ENCODE data around the gene GLP1R.
"Not testable (repeated sequence)": the region's sequence is repeated elsewhere in the genome, so short reads cannot be mapped to it uniquely, and the experiment has no call there.

GLP1R gene

DNA sequence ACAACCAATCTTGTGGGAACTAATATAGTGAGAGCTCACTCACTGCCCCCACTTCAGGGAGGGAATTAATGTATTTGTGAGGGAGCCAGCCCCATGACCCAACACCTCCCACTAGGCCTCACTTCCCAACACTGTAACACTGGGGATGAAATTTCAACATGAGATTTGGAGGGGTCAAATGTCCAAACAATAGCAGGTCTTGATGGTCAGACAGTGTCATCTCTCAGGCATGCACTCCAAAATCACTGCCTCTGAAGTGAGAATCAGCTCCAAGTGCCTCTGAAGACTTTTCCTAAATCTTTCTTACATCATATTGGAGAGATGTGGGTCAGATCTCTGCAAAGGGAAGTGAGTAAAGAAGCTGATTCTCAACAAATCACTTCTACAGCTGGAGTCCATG is 80.3 kb downstream of the GLP1R start:
- DNase-seq (ENCODE audit: low spot score): no peak

DNA sequence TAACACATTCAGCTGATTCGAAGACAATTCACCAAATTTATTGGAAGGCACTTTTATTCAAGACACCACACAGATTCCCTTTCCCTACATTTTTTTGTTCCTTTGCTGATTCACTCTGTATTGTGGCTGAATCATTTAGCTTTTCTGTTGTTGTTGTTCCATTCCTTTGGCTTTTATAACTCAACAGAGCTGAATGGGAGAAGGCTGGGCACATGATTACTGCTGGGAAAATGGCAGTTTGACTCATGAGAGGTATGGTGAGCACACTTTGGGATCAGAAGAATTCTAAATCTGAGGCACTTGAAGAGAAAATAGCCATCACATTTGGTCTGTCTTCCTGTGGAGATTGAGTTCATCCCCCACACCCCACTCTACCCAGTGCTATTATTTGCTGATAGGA is 82.1 kb downstream of the GLP1R start:
- DNase-seq (ENCODE audit: low spot score): no peak

DNA sequence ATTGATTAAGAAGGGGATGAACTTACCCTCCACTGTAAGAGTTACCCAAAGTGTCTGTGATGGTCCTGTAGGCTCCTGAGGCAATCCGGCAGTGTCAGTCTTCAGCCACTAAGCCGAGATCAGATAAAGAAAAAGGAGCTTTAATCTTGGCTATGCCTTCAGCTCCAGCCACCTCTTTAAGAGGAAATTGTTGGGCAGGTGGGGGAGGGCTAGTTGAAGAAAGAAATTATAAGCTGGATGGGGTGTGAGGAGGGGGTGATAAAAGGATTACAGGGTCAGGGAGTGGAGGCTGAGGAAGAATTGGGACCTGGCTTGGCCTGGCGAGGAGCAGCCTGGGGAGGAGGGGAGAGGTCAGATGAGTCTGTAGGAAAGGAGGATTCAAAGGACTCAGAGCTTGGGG is 86.2 kb downstream of the GLP1R start:
- not testable (repeated sequence) for DNase-seq (ENCODE audit: low spot score)

DNA sequence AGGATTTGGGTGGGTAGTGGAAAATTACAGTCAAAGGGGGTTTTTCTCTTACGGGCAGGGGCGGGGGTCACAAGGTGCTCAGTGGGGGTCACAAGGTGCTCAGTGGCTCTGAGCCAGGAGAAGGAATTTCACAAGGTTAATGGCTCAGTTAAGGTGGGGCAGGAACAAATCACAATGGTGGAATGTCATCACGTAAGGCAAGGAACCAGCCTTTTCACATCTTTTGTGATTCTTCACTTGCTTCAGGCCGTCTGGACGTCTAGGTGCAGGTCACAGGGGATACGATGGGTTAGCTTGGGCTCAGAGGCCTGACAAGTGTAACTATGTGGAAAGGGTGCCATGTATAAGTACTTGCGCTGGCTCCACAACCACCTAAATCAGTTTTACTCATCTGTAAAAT is 87.6 kb downstream of the GLP1R start:
- DNase-seq (ENCODE audit: low spot score): not testable (repeated sequence)

DNA sequence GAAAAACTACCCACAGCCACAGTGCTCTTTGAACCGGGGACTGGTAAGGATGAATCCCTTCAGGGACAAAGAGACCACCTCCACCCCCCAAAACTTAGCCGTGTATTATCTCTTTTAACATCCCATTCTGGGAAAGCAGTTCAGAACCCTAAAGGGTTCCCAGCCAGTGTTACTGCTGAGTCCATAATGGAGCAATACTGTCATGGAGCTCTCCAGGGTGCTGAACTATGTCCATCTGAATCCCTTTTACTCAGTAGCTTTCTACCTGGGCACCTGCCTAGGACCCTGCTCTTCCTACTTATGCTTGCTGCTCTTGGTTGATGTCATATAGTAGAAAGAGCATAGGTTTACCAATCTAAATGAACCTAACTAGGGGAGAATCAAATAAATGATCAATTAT is 88.7 kb downstream of the GLP1R start:
- DNase-seq (ENCODE audit: low spot score): no peak
